ENCODE measurements around the gene OTUD1. TPM values are rescaled to one million over a fixed set of nuclear protein-coding genes. Genes with fewer than 3 reads are reported as not detected.

The OTUD1 gene
- total and polyA plus RNA-seq, 2 experiments from 2014 or later = 2.1 to 8.1 TPM

- no peak overlapping the region for H3K9ac ChIP-seq
- no peak for DNase-seq
- no peak overlapping the region for H3K4me3 ChIP-seq
- H3K27ac ChIP-seq = no peak overlapping the region
- no peaks in the 10 kb centered on the region for H3K9me3 ChIP-seq (ENCODE audit: low read depth)
- no peak overlapping the region for H2AFZ ChIP-seq
- no peak for TF ChIP-seq EZH2 (IDR thresholded peaks at IDR 0.05; ENCODE audit: insufficient read depth, poor library complexity, severe bottlenecking)
- no peak for TF ChIP-seq EZH2phosphoT487 (IDR thresholded peaks at IDR 0.05; ENCODE audit: insufficient read depth, low read depth)
- no peaks in the 10 kb centered on the region for H3K79me2 ChIP-seq (ENCODE audit: insufficient read depth)
- H3K4me2 ChIP-seq (ENCODE audit: unreplicated experiment) = no peak overlapping the region
- no peaks in the 10 kb centered on the region for H3K36me3 ChIP-seq (ENCODE audit: low read depth)
- in situ Hi-C loops (cut with MboI) = no loop called here
- WGBS, 2 experiments (ENCODE audit: low coverage in 1 of 2, low lambda C conversion rate in 2 of 2, missing lambda C conversion rate in 2 of 2) = 12 to 13% methylated on average over 2 of the region's 2 CpGs
- H4K20me1 ChIP-seq (ENCODE audit: insufficient read depth) = no peaks in the 10 kb centered on the region
- H3K4me1 ChIP-seq (ENCODE audit: insufficient read depth) = no peaks in the 10 kb centered on the region
- H3F3A ChIP-seq (ENCODE audit: insufficient read depth) = no peaks in the 10 kb centered on the region
- no peaks in the 10 kb centered on the region for H3K9me2 ChIP-seq (ENCODE audit: insufficient read depth)
- H3K27me3 ChIP-seq (replicated peaks; ENCODE audit: insufficient read depth) = 0 out of 2 replicates have a peak, but pooled peaks cover 6% of the 10 kb centered on the region
These were observed 22.7 kb downstream of the OTUD1 start for GRCh38 chr10:23461557-23461956.

- H3K9me2 ChIP-seq (ENCODE audit: insufficient read depth) = no peaks in the 10 kb centered on the region
- H3K9ac ChIP-seq = no peak overlapping the region
- H3K4me1 ChIP-seq (ENCODE audit: insufficient read depth) = no peaks in the 10 kb centered on the region
- no peak overlapping the region for H3K4me2 ChIP-seq (ENCODE audit: unreplicated experiment)
- H3K4me3 ChIP-seq = no peak overlapping the region
- H2AFZ ChIP-seq = no peak overlapping the region
- H4K20me1 ChIP-seq (ENCODE audit: insufficient read depth) = no peaks in the 10 kb centered on the region
- in situ Hi-C loops (cut with MboI) = no loop called here
- 53 to 56% methylated on average over 4 of the region's 4 CpGs for WGBS, 2 experiments (ENCODE audit: low coverage in 1 of 2, low lambda C conversion rate in 2 of 2, missing lambda C conversion rate in 2 of 2)
- TF ChIP-seq EZH2phosphoT487 (IDR thresholded peaks at IDR 0.05; ENCODE audit: insufficient read depth, low read depth) (no peak), EZH2 (IDR thresholded peaks at IDR 0.05; ENCODE audit: insufficient read depth, poor library complexity, severe bottlenecking) (no peak)
- H3K9me3 ChIP-seq (ENCODE audit: low read depth) = no peaks in the 10 kb centered on the region
- DNase-seq = no peak
- no peaks in the 10 kb centered on the region for H3F3A ChIP-seq (ENCODE audit: insufficient read depth)
- H3K27me3 ChIP-seq (replicated peaks; ENCODE audit: insufficient read depth) = peaks cover 17% of the 10 kb centered on the region
- no peaks in the 10 kb centered on the region for H3K79me2 ChIP-seq (ENCODE audit: insufficient read depth)
- no peaks in the 10 kb centered on the region for H3K36me3 ChIP-seq (ENCODE audit: low read depth)
- no peak overlapping the region for H3K27ac ChIP-seq
These were observed 28.1 kb downstream of the OTUD1 start for GRCh38 chr10:23467012-23467411.

- no peak overlapping the region for H3K27ac ChIP-seq
- WGBS, 2 experiments (ENCODE audit: low coverage in 1 of 2, low lambda C conversion rate in 2 of 2, missing lambda C conversion rate in 2 of 2) = 42 to 48% methylated on average over 3 of the region's 3 CpGs
- no peak overlapping the region for H2AFZ ChIP-seq
- no peaks in the 10 kb centered on the region for H3K79me2 ChIP-seq (ENCODE audit: insufficient read depth)
- no peaks in the 10 kb centered on the region for H3K9me2 ChIP-seq (ENCODE audit: insufficient read depth)
- no peaks in the 10 kb centered on the region for H3K36me3 ChIP-seq (ENCODE audit: low read depth)
- TF ChIP-seq EZH2 (IDR thresholded peaks at IDR 0.05; ENCODE audit: insufficient read depth, poor library complexity, severe bottlenecking) (no peak), EZH2phosphoT487 (IDR thresholded peaks at IDR 0.05; ENCODE audit: insufficient read depth, low read depth) (no peak)
- H3F3A ChIP-seq (ENCODE audit: insufficient read depth) = no peaks in the 10 kb centered on the region
- no peak overlapping the region for H3K9ac ChIP-seq
- H3K4me1 ChIP-seq (ENCODE audit: insufficient read depth) = no peaks in the 10 kb centered on the region
- in situ Hi-C loops (cut with MboI) = no loop called here
- peaks cover 17% of the 10 kb centered on the region for H3K27me3 ChIP-seq (replicated peaks; ENCODE audit: insufficient read depth)
- no peak overlapping the region for H3K4me3 ChIP-seq
- no peak for DNase-seq
- no peaks in the 10 kb centered on the region for H4K20me1 ChIP-seq (ENCODE audit: insufficient read depth)
- H3K9me3 ChIP-seq (ENCODE audit: low read depth) = no peaks in the 10 kb centered on the region
- no peak overlapping the region for H3K4me2 ChIP-seq (ENCODE audit: unreplicated experiment)
These were observed 28.7 kb downstream of the OTUD1 start for GRCh38 chr10:23467548-23467947.

- H3K4me3 ChIP-seq = no peak overlapping the region
- no peak for DNase-seq
- no peaks in the 10 kb centered on the region for H3K9me3 ChIP-seq (ENCODE audit: low read depth)
- no peak overlapping the region for H2AFZ ChIP-seq
- H3K27ac ChIP-seq = no peak overlapping the region
- H3K4me2 ChIP-seq (ENCODE audit: unreplicated experiment) = no peak overlapping the region
- TF ChIP-seq EZH2phosphoT487 (IDR thresholded peaks at IDR 0.05; ENCODE audit: insufficient read depth, low read depth) = no peak
- H4K20me1 ChIP-seq (ENCODE audit: insufficient read depth) = no peaks in the 10 kb centered on the region
- H3F3A ChIP-seq (ENCODE audit: insufficient read depth) = no peaks in the 10 kb centered on the region
- 40 to 52% methylated on average over 1 of the region's 1 CpG for WGBS, 2 experiments (ENCODE audit: low coverage in 1 of 2, low lambda C conversion rate in 2 of 2, missing lambda C conversion rate in 2 of 2)
- peaks cover 17% of the 10 kb centered on the region for H3K27me3 ChIP-seq (replicated peaks; ENCODE audit: insufficient read depth)
- H3K9me2 ChIP-seq (ENCODE audit: insufficient read depth) = no peaks in the 10 kb centered on the region
- in situ Hi-C loops (cut with MboI) = no loop called here
- no peaks in the 10 kb centered on the region for H3K4me1 ChIP-seq (ENCODE audit: insufficient read depth)
- no peak overlapping the region for H3K9ac ChIP-seq
- H3K79me2 ChIP-seq (ENCODE audit: insufficient read depth) = no peaks in the 10 kb centered on the region
- no peaks in the 10 kb centered on the region for H3K36me3 ChIP-seq (ENCODE audit: low read depth)
These were observed 30.8 kb downstream of the OTUD1 start for GRCh38 chr10:23469596-23470237.

- no peak overlapping the region for H3K9ac ChIP-seq
- TF ChIP-seq EZH2phosphoT487 (IDR thresholded peaks at IDR 0.05; ENCODE audit: insufficient read depth, low read depth) (no peak), EZH2 (IDR thresholded peaks at IDR 0.05; ENCODE audit: insufficient read depth, poor library complexity, severe bottlenecking) (no peak)
- H3K4me1 ChIP-seq (ENCODE audit: insufficient read depth) = no peaks in the 10 kb centered on the region
- H3K9me2 ChIP-seq (ENCODE audit: insufficient read depth) = no peaks in the 10 kb centered on the region
- no peaks in the 10 kb centered on the region for H3F3A ChIP-seq (ENCODE audit: insufficient read depth)
- H3K4me2 ChIP-seq (ENCODE audit: unreplicated experiment) = no peak overlapping the region
- H3K36me3 ChIP-seq (ENCODE audit: low read depth) = no peaks in the 10 kb centered on the region
- no peak overlapping the region for H3K4me3 ChIP-seq
- no peak overlapping the region for H3K27ac ChIP-seq
- H4K20me1 ChIP-seq (ENCODE audit: insufficient read depth) = no peaks in the 10 kb centered on the region
- in situ Hi-C loops (cut with MboI) = no loop called here
- H3K9me3 ChIP-seq (ENCODE audit: low read depth) = no peaks in the 10 kb centered on the region
- WGBS, 2 experiments (ENCODE audit: low coverage in 1 of 2, low lambda C conversion rate in 2 of 2, missing lambda C conversion rate in 2 of 2) = 62 to 65% methylated on average over 8 of the region's 8 CpGs
- no peaks in the 10 kb centered on the region for H3K79me2 ChIP-seq (ENCODE audit: insufficient read depth)
- no peak for DNase-seq
- peaks cover 14% of the 10 kb centered on the region for H3K27me3 ChIP-seq (replicated peaks; ENCODE audit: insufficient read depth)
- no peak overlapping the region for H2AFZ ChIP-seq
These were observed 33.3 kb downstream of the OTUD1 start for GRCh38 chr10:23472181-23472580.

Data from GM23248 (cell line).